ENCODE measurements around the gene SRC.

DNA sequence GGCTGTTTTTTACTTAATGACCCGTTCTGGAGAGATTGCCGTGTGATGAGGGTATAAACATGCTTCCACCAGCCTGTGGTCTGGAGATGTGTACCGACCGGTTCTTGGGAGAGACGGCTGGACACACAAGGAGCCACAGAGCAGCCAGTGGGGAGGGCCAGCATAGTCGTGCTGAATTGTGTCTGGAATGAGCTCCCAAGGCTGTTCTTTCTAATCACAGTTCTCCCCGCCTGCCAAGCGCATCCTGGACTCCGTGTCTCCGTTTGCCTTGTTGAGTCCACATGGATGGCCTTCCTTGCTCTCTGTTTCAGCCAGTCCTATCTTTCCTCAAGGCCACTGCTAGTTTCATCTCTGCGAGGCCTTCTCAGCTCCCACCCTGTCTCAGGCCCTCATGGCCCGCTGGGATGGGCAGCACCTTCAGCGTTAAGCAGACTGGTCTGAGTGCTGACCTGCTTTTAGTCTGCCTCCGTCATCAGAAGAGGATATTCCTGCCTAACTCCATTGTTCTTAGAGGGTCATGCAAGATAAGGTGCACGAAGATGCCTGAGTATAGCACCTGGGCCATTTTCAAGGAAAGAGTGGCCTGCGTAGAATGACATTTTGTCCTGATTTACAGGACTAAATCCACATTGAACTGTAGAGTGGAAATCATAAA, 35.9 kb upstream of the SRC start:
- TF ChIP-seq POLR2A (IDR thresholded peaks at IDR 0.05), result no peak
- TF ChIP-seq, protein P1, sequence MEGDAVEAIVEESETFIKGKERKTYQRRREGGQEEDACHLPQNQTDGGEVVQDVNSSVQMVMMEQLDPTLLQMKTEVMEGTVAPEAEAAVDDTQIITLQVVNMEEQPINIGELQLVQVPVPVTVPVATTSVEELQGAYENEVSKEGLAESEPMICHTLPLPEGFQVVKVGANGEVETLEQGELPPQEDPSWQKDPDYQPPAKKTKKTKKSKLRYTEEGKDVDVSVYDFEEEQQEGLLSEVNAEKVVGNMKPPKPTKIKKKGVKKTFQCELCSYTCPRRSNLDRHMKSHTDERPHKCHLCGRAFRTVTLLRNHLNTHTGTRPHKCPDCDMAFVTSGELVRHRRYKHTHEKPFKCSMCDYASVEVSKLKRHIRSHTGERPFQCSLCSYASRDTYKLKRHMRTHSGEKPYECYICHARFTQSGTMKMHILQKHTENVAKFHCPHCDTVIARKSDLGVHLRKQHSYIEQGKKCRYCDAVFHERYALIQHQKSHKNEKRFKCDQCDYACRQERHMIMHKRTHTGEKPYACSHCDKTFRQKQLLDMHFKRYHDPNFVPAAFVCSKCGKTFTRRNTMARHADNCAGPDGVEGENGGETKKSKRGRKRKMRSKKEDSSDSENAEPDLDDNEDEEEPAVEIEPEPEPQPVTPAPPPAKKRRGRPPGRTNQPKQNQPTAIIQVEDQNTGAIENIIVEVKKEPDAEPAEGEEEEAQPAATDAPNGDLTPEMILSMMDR (IDR thresholded peaks at IDR 0.05), result no peak

Measured in lower leg skin (tissue), 3 donors.